D721Med (cell line): Measurements from ENCODE around the gene PSMG3.

ENCODE experiments used
- DNase-seq: peaks from one replicate; pipeline ENCODE4 v3.0.0; 2011; ENCODE audit warnings: low spot score; ENCODE audit not compliant: insufficient read length
- FAIRE-seq: peaks from 2 replicates; lab custom pipeline; 2011; peaks lifted over from hg19 to GRCh38; lab: Jason Lieb, UNC
- TF ChIP-seq, protein P1 (sequence below): IDR thresholded peaks from 2 replicates; pipeline ENCODE4 v1.5.1; 2012; ENCODE audit warnings: mild to moderate bottlenecking, control low read depth; ENCODE audit not compliant: insufficient read depth; ENCODE audit errors: missing control alignments

Gene PSMG3

DNA sequence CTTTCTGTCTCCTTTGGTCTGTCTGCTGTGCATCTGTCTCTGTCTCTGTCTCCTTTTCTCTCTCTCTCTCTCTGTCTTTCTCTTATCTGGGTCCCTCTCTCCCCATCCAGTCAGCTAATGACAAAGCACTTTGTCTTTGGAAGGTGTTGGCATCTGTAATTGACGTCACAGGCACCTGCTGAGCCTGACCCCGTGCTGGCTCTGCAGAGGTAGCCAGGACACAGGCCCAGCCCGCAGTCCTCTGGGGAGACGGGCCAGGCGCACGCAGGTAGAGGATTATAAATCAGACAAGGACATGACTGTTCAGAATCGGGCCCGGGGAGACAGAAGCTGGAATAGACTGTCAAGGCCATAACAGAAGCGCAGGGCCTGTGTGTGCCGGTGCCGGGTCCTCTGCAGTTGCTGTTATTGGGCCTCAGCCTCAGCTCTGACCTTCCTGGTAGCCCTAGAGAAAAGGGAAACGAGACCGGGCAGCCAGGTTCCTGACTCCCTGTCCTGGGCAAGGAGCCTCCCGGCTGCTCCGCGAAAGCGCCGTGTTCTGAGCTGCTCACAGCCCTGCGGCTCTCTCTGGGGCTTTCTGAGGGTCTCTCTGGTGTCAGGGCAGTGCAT is 10.7 kb upstream of the PSMG3 start:
- no peak for DNase-seq
- no peak for FAIRE-seq
- TF ChIP-seq, protein P1, sequence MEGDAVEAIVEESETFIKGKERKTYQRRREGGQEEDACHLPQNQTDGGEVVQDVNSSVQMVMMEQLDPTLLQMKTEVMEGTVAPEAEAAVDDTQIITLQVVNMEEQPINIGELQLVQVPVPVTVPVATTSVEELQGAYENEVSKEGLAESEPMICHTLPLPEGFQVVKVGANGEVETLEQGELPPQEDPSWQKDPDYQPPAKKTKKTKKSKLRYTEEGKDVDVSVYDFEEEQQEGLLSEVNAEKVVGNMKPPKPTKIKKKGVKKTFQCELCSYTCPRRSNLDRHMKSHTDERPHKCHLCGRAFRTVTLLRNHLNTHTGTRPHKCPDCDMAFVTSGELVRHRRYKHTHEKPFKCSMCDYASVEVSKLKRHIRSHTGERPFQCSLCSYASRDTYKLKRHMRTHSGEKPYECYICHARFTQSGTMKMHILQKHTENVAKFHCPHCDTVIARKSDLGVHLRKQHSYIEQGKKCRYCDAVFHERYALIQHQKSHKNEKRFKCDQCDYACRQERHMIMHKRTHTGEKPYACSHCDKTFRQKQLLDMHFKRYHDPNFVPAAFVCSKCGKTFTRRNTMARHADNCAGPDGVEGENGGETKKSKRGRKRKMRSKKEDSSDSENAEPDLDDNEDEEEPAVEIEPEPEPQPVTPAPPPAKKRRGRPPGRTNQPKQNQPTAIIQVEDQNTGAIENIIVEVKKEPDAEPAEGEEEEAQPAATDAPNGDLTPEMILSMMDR = no peak

DNA sequence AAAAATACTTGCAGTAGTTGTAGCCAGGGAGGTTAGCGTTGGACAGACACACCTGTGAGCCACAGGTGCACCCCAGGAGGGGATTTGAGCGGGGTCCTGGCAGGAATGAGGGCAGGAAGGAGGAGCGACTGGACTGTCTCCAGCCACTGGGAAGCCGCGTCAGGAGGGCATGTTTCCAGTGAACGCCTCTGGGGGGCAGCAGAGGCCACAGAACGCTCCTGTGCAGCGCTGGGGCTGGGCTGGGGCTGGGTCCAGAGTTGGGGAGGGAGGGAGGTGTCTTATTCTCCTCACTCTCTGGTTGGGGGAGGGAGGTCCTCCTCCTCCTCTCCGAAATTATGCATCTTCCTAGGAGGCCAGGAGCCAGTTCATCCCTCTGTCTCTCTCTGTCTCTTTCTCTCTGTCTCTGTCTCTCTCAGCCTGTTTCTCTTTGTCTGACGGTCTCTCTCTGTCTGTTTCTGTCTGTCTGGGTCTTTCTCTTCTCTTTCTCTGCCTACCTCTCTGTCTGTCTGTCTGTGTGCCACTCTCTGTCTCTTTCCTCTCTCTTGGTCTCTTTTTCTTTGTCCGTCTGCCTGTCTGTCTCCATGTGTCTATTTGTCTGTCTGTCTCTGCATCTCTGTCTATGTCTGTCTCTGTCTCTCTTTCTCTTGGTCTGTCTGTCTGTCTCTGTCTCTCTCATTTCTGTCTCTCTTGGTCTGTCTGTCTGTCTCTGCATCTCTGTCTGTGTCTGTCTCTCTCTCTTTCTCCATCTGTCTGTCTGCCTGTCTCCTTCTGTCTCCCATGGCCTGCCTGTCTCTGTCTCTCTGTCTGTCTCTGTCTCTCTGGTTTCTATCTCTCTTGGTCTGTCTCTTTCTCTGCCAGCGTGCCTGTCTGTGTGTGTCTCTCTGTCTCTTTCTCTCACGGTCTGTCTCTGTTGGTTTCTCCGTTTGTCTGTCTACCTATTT is 9.9 kb upstream of the PSMG3 start:
- FAIRE-seq (no peak), DNase-seq (no peak)
- TF ChIP-seq, protein P1 = peak; percentile 86

DNA sequence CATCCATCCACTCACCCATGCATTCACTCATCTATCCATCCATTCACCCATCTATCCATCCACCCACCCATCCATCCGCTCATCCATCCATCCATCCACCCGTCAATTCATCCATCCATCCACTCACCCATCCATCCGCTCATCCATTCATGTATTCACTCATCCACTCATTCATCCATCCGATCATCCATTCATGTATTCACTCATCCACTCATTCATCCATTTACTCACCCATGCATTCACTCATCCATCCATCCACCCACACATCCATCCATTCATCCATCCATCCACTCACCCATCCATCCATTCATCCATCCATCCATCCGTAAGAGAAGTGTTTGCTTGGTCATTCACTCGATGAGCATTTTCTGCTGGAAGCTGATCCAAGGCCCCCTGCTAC is 8.7 kb upstream of the PSMG3 start:
- FAIRE-seq = no peak
- TF ChIP-seq, protein P1 = no peak
- DNase-seq = no peak

DNA sequence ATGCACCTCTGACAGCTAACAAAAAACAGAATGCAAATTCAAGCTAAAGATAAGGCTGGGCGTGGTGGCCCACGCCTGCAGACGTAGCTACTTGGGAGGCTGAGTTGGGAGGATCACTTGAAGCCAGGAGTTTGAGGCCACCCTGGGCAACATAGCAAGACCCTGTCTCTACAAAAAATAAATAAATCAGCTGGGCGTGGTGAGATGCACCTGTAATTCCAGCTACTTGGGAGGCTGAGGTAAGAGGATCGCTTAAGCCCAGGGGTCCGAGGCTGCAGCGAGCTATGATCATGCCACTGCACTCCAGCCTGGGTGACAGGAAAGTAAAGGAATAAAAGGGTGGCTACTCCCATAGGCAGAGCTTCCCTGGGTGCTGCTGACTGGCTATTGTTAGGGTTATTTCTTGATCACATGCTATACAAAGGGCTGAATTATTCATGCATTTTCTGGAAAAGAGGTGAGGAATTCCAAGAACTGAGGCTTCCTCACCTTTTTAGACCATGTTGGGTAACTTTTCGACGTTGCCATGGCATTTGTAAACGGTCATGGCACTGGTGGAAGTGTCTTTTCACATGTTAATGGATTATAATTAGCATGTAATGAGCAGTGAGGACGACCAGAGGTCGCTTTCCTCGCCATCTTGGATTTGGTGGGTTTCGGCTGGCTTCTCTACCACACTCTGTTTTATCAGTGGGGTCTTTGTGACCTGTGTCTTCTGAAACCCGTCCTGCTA is 6.9 kb upstream of the PSMG3 start:
- DNase-seq (no peak), FAIRE-seq (no peak)
- TF ChIP-seq, protein P1 = no peak

DNA sequence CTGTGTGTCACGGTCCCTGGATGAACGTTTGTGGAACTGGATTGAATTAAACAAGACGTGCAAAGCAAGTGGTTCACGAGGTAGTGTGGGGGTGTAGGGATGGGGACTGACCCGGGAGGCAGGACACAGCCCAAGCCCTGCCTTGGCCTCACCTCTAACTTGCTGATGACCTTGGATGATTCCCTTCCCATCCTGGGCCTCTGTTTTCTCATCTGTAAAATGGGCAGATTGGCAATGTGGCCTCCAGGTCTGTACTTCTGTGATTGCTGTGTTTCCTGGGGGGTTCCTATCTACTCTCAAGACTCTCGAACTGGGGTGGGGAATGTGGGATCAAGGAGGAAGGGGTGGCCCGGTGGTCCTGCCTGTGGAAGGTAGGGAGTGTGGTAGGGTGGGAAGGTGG is 6.0 kb upstream of the PSMG3 start:
- DNase-seq (no peak), FAIRE-seq (no peak)
- TF ChIP-seq, protein P1 = no peak

DNA sequence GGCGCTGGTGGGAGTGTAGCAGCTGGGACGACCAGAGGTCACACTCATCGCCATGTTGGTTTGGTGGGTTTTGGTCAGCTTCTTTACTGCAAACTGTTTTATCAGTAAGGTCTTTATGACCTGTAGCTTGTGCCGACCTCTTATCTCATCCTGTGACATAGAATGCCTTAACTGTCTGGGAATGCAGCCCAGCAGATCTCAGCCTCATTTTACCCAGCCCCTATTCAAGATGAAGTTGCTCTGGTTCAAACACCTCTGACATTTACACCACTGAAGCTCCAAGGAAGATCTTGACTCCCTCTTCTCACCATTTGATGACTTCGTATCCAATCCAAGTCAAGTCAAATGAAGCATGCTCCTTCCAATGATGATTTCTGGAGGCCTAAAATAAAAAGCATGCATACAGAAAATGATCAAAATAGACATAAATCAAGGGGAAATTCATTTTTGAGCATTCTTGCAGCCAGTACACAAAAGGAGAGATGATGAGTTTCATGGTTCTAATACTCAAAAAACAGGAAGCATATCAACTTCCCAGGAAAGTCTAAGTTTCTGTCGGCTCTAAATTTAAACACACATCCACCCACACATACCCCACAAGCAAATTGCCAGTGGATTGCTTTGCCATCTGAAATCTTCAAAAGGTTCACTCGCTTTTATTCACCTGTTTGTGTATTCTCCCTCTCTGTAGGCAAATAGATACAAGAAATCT is 2.4 kb upstream of the PSMG3 start:
- no peak for FAIRE-seq
- TF ChIP-seq, protein P1 = no peak
- no peak for DNase-seq
